Body of pancreas (tissue), 4 donors: ENCODE data around the gene GFM1. TPM values are rescaled to one million over a fixed set of nuclear protein-coding genes. Genes with fewer than 3 reads are reported as not detected.

Experiments
- ATAC-seq: fragments of 150-250 bp; one replicate; pipeline ENCODE4 v1.9.1; 2016
- DNase-seq, 4 donors: peaks; one replicate each; pipeline ENCODE4 v3.0.0-alpha.2; 2019
- H3K27ac ChIP-seq, 4 donors: fragments of 200-600 bp; sonication (generic); 1 replicate in 3 of 4; 2 replicates in 1 of 4; pipeline versions ENCODE4 v1.5.1 to v1.6.1; 2016 to 2019; ENCODE audit warnings: mild to moderate bottlenecking in 1 of 4, mixed read lengths in 1 of 4, moderate library complexity in 1 of 4
- H3K27me3 ChIP-seq, 2 donors: fragments of 200-600 bp; sonication (generic); one replicate each; pipeline ENCODE4 v1.6.0; 2016; ENCODE audit warnings: mild to moderate bottlenecking in 1 of 2
- H3K36me3 ChIP-seq, 2 donors: fragments of 200-600 bp; sonication (generic); replicated peaks in 1 of 2; 2 replicates each; pipeline ENCODE4 v1.5.1; 2016; ENCODE audit warnings: low read depth in 2 of 2; ENCODE audit not compliant: insufficient read depth in 1 of 2
- H3K4me1 ChIP-seq: fragments of 200-600 bp; sonication (generic); one replicate; pipeline ENCODE4 v1.6.0; 2016
- H3K4me3 ChIP-seq, 2 donors: fragments of 200-600 bp; sonication (generic); 1 replicate in 1 of 2; 2 replicates in 1 of 2; pipeline ENCODE4 v1.5.1; 2016 to 2019
- H3K9me3 ChIP-seq, 3 donors: fragments of 200-600 bp; sonication (generic); 1 replicate in 2 of 3; 2 replicates in 1 of 3; pipeline ENCODE4 v1.5.1; 2016
- CTCF ChIP-seq, 7 experiments: fragments of 450-650 bp in 4 of 7; fragments of 200-600 bp in 3 of 7; sonication (generic) in 3 of 7; IDR thresholded peaks; one replicate each; pipeline ENCODE4 v1.5.1; 2016 to 2019; ENCODE audit warnings: antibody characterized with exemption in 7 of 7
- POLR2A ChIP-seq, 3 donors: fragments of 450-650 bp; IDR thresholded peaks; one replicate each; pipeline ENCODE4 v1.6.1; 2016; ENCODE audit warnings: antibody characterized with exemption in 3 of 3, mild to moderate bottlenecking in 2 of 3
- WGBS, 2 donors: methylation state at CpG; one replicate each; pipeline ENCODE4 v1.1.5; 2017; 5-methylcytosine and 5-hydroxymethylcytosine counted together
- intact Hi-C: fragments of 100-400 bp; cut with DNase I; formaldehyde crosslinking; loops from one replicate; pipeline ENCODE4 v1.15.1; 2023
- total RNA-seq, 2 donors: library from RNA; depleted of rRNA; stranded (reverse); fragments of >200 nt; gene quantifications; one replicate each; pipeline ENCODE4 v1.1.0, GENCODE V29; 2016

Gene GFM1
- total RNA-seq, 2 donors from 2014 or later, result 25.4 to 53.7 TPM

- TF ChIP-seq POLR2A (IDR thresholded peaks at IDR 0.05), result no peak
- no peak for TF ChIP-seq CTCF (IDR thresholded peaks at IDR 0.05)
- peaks cover 4% of the 10 kb centered on the region for H3K4me1 ChIP-seq
- intact Hi-C loops, result loop anchor here (5.0 kb wide), 1 partner anchor 45 kb away; no protein-coding TSS in a partner anchor
- no peak overlapping the region for H3K4me3 ChIP-seq
- no peak for ATAC-seq
- no peak for DNase-seq
- WGBS, 2 donors, result 91 to 94% methylated on average over 2 of the region's 2 CpGs
- H3K27me3 ChIP-seq, result no peaks in the 10 kb centered on the region
- peaks cover 0 to 6% (median 0%) of the 10 kb centered on the region in 3 donors for H3K9me3 ChIP-seq
- no peaks in the 10 kb centered on the region for H3K36me3 ChIP-seq
- no peak overlapping the region for H3K27ac ChIP-seq
Observed at GRCh38 chr3:158737410-158737809, 93.1 kb downstream of the GFM1 start.

DNA sequence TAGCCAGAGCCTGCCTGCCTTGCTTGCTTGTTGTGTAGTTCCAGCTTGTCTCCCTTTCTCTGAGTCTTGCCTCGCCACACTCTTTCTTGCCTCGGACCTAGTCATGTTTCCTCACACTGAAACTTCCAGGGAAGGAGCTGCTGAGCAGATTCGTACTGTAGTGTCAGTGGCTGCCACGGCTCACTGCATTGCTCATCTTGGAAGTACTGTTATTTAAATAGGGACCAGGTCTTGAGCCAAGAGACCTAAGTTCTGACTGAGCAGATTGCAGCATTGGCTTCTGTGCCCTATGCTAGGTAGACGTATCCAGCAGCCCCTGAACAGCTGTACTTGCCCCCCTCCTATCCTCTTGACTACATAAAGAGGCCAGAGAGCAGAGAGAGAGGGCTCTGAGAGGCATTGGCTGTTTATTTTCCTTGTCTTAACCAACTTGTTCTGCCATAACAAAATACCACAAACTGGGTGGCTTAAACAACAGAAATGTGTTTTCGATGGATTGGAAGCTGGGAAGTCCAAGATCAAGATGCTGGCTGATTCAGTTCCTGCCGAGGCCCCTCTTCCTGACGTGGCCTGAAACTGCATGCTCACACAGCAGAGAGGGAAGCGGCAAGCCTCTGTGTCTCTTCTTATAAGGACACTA is 93.8 kb downstream of the GFM1 start:
- no peak for TF ChIP-seq POLR2A (IDR thresholded peaks at IDR 0.05)
- TF ChIP-seq CTCF (IDR thresholded peaks at IDR 0.05), result no peak
- intact Hi-C loops, result loop anchor here (5.0 kb wide), 1 partner anchor 44 kb away; no protein-coding TSS in a partner anchor
- Histone ChIP-seq H3K4me3 (no peak overlapping the region), H3K9me3 (peaks cover 0 to 6% (median 0%) of the 10 kb centered on the region in 3 donors), H3K36me3 (no peaks in the 10 kb centered on the region), H3K4me1 (no peaks in the 10 kb centered on the region), H3K27me3 (no peaks in the 10 kb centered on the region), H3K27ac (no peak overlapping the region)
- WGBS, 2 donors, result 89 to 94% methylated on average over 9 of the region's 9 CpGs
- no peak for DNase-seq
- no peak for ATAC-seq

GRCh38 chr3:158738653-158739052 is 94.3 kb downstream of the GFM1 start:
- H3K27ac ChIP-seq, result no peak overlapping the region

GRCh38 chr3:158739078-158739477 is 94.8 kb downstream of the GFM1 start:
- H3K4me3 ChIP-seq, result no peak overlapping the region
- intact Hi-C loops, result loop anchor here (5.0 kb wide), 1 partner anchor 43 kb away; no protein-coding TSS in a partner anchor
- no peak for ATAC-seq
- H3K36me3 ChIP-seq, result no peaks in the 10 kb centered on the region
- WGBS, 2 donors, result 83 to 91% methylated on average over 4 of the region's 4 CpGs
- no peak overlapping the region for H3K27ac ChIP-seq
- no peak for DNase-seq
- H3K9me3 ChIP-seq, result peaks cover 0 to 6% (median 0%) of the 10 kb centered on the region in 3 donors
- H3K4me1 ChIP-seq, result no peaks in the 10 kb centered on the region
- no peaks in the 10 kb centered on the region for H3K27me3 ChIP-seq
- no peak for TF ChIP-seq CTCF (IDR thresholded peaks at IDR 0.05)
- no peak for TF ChIP-seq POLR2A (IDR thresholded peaks at IDR 0.05)

More at GRCh38 chr3:158738653-158739052, 94.3 kb downstream of the GFM1 start:
- intact Hi-C loops, result loop anchor here (5.0 kb wide), 1 partner anchor 44 kb away; no protein-coding TSS in a partner anchor
- no peak for DNase-seq
- Histone ChIP-seq H3K9me3 (peaks cover 0 to 6% (median 0%) of the 10 kb centered on the region in 3 donors), H3K36me3 (no peaks in the 10 kb centered on the region), H3K27me3 (no peaks in the 10 kb centered on the region), H3K4me3 (no peak overlapping the region), H3K4me1 (no peaks in the 10 kb centered on the region)
- no peak for TF ChIP-seq POLR2A (IDR thresholded peaks at IDR 0.05)
- no peak for TF ChIP-seq CTCF (IDR thresholded peaks at IDR 0.05)
- 91 to 93% methylated on average over 6 of the region's 6 CpGs for WGBS, 2 donors
- ATAC-seq, result no peak
